GM18511 (cell line): ENCODE data around the gene DTWD2.

ENCODE experiments used
- ATAC-seq: cut with Tn5 transposase; IDR thresholded peaks from one replicate; pipeline ENCODE4 v1.9.1; 2021; ENCODE audit warnings: mild to moderate bottlenecking, moderate library complexity; ENCODE audit not compliant: unreplicated experiment

The DTWD2 gene

GRCh38 chr5:118789366-118789765 is 199.0 kb downstream of the DTWD2 start:
- no peak for ATAC-seq

GRCh38 chr5:118788351-118788750 is 200.0 kb downstream of the DTWD2 start:
- no peak for ATAC-seq
